ENCODE results near the gene IFI27. TPM values are rescaled to one million over a fixed set of nuclear protein-coding genes. Genes with fewer than 3 reads are reported as not detected.

Gene IFI27
- total RNA-seq, 1 donor from 2014 or later = 1.5 TPM

DNA sequence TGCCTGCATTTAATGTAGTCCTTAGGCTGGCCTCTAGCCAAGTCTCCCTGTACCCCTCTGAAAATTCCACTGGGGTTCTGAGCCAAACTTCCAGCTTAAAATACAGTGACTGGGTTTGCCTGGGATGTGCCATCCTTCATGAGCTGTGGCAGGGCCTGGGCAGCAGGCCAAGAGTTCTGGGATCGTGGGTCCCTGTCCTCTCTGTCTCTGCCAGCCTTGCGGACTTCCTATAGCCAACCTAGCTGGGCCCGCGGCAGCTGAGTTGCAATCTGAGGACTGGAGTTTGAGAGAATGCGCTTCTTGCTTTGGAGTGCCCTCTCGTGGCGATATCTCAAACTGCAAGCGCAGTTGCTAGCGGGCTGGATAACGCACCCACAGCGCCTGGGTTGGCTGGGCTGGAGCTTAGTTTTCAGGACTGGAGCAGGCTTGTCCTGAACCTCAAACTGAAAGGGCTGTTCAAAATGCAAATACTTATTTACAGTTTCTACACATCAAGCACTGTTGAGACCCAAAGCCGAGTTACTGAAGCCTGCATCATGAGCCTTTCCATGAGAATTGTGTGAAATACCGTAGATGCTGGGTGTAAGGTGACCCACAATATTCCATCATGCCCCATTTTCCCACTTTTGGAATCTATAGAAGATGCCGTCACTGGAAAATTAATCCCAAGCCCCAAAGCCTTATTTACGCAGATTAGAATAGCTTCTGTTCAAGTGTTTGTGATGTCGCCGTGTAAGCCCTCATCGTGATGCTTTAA is 26.2 kb downstream of the IFI27 start:
- peaks cover 8% of the 10 kb centered on the region for H3K36me3 Mint-ChIP-seq (ENCODE audit: low read depth)
- no peaks in the 10 kb centered on the region for H3K4me1 Mint-ChIP-seq (ENCODE audit: low read depth)
- H3K27me3 Mint-ChIP-seq (ENCODE audit: low read depth) = peaks cover 18% of the 10 kb centered on the region

DNA sequence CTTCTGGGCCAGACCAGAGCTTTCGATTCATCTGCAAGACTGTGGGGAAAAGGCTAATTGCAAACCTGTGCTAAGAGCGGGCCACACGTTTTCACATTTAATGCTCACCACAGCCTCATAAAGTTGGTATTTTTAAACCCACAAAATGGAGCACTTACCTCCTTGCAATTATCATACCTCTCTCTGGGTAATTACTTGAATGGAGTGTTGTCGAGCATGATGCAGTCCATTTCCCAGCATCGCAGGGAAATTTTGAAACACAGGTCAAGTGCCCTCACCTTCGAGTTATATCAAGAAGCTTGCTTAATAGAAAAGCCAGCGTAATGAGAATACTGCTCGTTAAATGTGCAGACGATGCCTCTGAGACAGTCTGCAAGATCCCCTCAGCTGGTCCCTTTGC is 27.7 kb downstream of the IFI27 start:
- H3K9me3 Mint-ChIP-seq (ENCODE audit: low read depth) = peaks cover 8% of the 10 kb centered on the region
- H3K4me3 Mint-ChIP-seq (ENCODE audit: unreplicated experiment) = no peak overlapping the region
- H3K27me3 Mint-ChIP-seq (ENCODE audit: low read depth) = peaks cover 18% of the 10 kb centered on the region
- H3K4me1 Mint-ChIP-seq (ENCODE audit: low read depth) = no peaks in the 10 kb centered on the region
- TF ChIP-seq, protein P1, sequence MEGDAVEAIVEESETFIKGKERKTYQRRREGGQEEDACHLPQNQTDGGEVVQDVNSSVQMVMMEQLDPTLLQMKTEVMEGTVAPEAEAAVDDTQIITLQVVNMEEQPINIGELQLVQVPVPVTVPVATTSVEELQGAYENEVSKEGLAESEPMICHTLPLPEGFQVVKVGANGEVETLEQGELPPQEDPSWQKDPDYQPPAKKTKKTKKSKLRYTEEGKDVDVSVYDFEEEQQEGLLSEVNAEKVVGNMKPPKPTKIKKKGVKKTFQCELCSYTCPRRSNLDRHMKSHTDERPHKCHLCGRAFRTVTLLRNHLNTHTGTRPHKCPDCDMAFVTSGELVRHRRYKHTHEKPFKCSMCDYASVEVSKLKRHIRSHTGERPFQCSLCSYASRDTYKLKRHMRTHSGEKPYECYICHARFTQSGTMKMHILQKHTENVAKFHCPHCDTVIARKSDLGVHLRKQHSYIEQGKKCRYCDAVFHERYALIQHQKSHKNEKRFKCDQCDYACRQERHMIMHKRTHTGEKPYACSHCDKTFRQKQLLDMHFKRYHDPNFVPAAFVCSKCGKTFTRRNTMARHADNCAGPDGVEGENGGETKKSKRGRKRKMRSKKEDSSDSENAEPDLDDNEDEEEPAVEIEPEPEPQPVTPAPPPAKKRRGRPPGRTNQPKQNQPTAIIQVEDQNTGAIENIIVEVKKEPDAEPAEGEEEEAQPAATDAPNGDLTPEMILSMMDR (IDR thresholded peaks at IDR 0.05) = no peak
- peaks cover 8% of the 10 kb centered on the region for H3K36me3 Mint-ChIP-seq (ENCODE audit: low read depth)
- no peak overlapping the region for H3K27ac Mint-ChIP-seq (ENCODE audit: unreplicated experiment)
- no peak for DNase-seq (ENCODE audit: low spot score)

More for the DNA sequence above, 26.2 kb downstream of the IFI27 start:
- TF ChIP-seq, protein P1 (IDR thresholded peaks at IDR 0.05) = peak; percentile 95
- Mint-ChIP-seq H3K9me3 (ENCODE audit: low read depth) (peaks cover 8% of the 10 kb centered on the region), H3K4me3 (ENCODE audit: unreplicated experiment) (no peak overlapping the region), H3K27ac (ENCODE audit: unreplicated experiment) (no peak overlapping the region)
- no peak for DNase-seq (ENCODE audit: low spot score)

DNA sequence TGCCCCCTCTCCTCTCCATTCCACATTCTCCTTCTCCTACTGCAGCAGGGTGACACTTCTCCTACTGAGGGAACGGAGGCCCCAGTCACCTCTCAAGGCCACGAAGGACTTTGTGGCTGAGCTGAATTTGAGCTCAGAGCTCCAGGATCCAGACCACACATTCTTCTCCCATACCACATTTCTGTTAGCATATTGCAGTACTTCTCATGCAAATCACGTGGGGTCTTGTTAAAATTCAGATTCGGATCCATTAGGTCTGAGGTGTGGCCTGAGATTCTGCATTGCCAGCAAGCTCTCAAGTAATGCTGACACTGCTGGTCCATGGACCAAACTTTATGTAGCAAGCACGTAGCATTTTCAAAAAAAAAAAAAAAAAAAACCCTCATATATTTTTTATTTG is 28.5 kb downstream of the IFI27 start:
- peaks cover 8% of the 10 kb centered on the region for H3K9me3 Mint-ChIP-seq (ENCODE audit: low read depth)
- no peak overlapping the region for H3K27ac Mint-ChIP-seq (ENCODE audit: unreplicated experiment)
- H3K4me3 Mint-ChIP-seq (ENCODE audit: unreplicated experiment) = no peak overlapping the region
- no peak for DNase-seq (ENCODE audit: low spot score)
- H3K36me3 Mint-ChIP-seq (ENCODE audit: low read depth) = peaks cover 8% of the 10 kb centered on the region
- peaks cover 18% of the 10 kb centered on the region for H3K27me3 Mint-ChIP-seq (ENCODE audit: low read depth)
- TF ChIP-seq, protein P1 (IDR thresholded peaks at IDR 0.05) = no peak
- H3K4me1 Mint-ChIP-seq (ENCODE audit: low read depth) = no peaks in the 10 kb centered on the region

GRCh38 chr14:94139421-94139820 is 28.9 kb downstream of the IFI27 start:
- no peaks in the 10 kb centered on the region for H3K4me1 Mint-ChIP-seq (ENCODE audit: low read depth)
- H3K36me3 Mint-ChIP-seq (ENCODE audit: low read depth) = peaks cover 8% of the 10 kb centered on the region
- TF ChIP-seq, protein P1 (IDR thresholded peaks at IDR 0.05) = no peak
- no peak overlapping the region for H3K27ac Mint-ChIP-seq (ENCODE audit: unreplicated experiment)
- peaks cover 8% of the 10 kb centered on the region for H3K9me3 Mint-ChIP-seq (ENCODE audit: low read depth)
- DNase-seq (ENCODE audit: low spot score) = no peak
- peaks cover 16% of the 10 kb centered on the region for H3K27me3 Mint-ChIP-seq (ENCODE audit: low read depth)
- no peak overlapping the region for H3K4me3 Mint-ChIP-seq (ENCODE audit: unreplicated experiment)

DNA sequence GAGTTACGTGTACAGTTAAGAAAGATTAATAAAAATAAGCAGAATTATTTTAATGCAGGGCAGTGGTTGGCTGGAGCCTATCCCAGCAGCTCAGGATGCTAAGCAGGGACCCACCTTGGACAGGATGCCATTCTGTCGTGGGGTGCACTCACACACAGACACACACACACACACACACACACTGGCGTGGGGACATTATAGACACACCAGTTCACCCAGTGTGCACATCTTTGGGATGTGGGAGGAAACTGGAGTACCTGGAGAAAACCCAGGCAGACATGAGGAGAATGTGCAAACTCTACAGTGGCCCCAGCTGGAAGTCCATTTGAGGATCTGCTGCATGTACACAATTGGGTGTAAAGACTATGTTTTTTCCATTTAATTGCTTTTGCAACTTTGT is 31.7 kb downstream of the IFI27 start:
- Mint-ChIP-seq H3K27ac (ENCODE audit: unreplicated experiment) (no peak overlapping the region), H3K36me3 (ENCODE audit: low read depth) (peaks cover 1% of the 10 kb centered on the region), H3K4me3 (ENCODE audit: unreplicated experiment) (no peak overlapping the region), H3K27me3 (ENCODE audit: low read depth) (peaks cover 5% of the 10 kb centered on the region), H3K4me1 (ENCODE audit: low read depth) (no peaks in the 10 kb centered on the region), H3K9me3 (ENCODE audit: low read depth) (no peaks in the 10 kb centered on the region)
- TF ChIP-seq, protein P1 (IDR thresholded peaks at IDR 0.05) = no peak
- no peak for DNase-seq (ENCODE audit: low spot score)
